A549 treated with AZD9567 at 1 μM for 4 hours (cell line): ENCODE measurements around the gene NPC1. TPM values are rescaled to one million over a fixed set of nuclear protein-coding genes. Genes with fewer than 3 reads are reported as not detected.

ENCODE experiments used
- total RNA-seq: library from RNA; stranded (reverse); fragments of 200-300 nt; extraction: Qiagen RNA extraction; gene quantifications from 5 replicates; pipeline ENCODE4 v1.2.3, GENCODE V29; 2022; ENCODE audit not compliant: insufficient read depth

NPC1 gene
- 95.1 to 157 TPM (median 113 TPM) in 5 replicates for total RNA-seq

GRCh38 chr18:23586249-23587196 is at the start of gene NPC1:
NPC1 (minus strand) TSS chr18:23586506; CDS start chr18:23586343, 163 bp downstream.

GRCh38 chr18:23503038-23503962 is 83.0 kb downstream of the NPC1 start, which contains the start of gene RMC1:
RMC1 (plus strand) TSS chr18:23503511; CDS start chr18:23503619, 108 bp downstream.

Other genes starting within 250 kb of the NPC1 start
- gene RIOK3, start 133.2 kb downstream of the NPC1 start, total RNA-seq = 25.7 to 47.3 TPM (median 29.4 TPM) in 5 replicates
- 15.4 to 19.5 TPM (median 17.5 TPM) in 5 replicates for gene RMC1, start 83.0 kb downstream of the NPC1 start, total RNA-seq
- 14.7 to 16.9 TPM (median 16.0 TPM) in 5 replicates for gene ANKRD29, start 76.4 kb upstream of the NPC1 start, total RNA-seq
- 47.3 to 60.0 TPM (median 55.8 TPM) in 5 replicates for gene LAMA3, start 102.9 kb upstream of the NPC1 start, total RNA-seq